Uterus (tissue), 4 donors: Measurements from ENCODE around the gene ZNF236. TPM values are rescaled to one million over a fixed set of nuclear protein-coding genes. Genes with fewer than 3 reads are reported as not detected.
A peak's percentile ranks its signal among the peaks of the same experiment; 100 is the strongest.

Experiments
- DNase-seq, 2 donors: peaks; one replicate each; pipeline ENCODE4 v3.0.0-alpha.2; 2019 to 2020
- H3K27ac ChIP-seq, 2 donors: fragments of 200-600 bp; sonication (generic); 1 replicate in 1 of 2; 2 replicates in 1 of 2; pipeline ENCODE4 v1.5.1; 2016 to 2018
- H3K27me3 ChIP-seq, 2 donors: fragments of 200-600 bp; sonication (generic); one replicate each; pipeline ENCODE4 v1.5.1; 2018 to 2019; ENCODE audit warnings: control low read depth in 1 of 2
- H3K36me3 ChIP-seq, 2 donors: fragments of 200-600 bp; sonication (generic); one replicate each; pipeline ENCODE4 v1.5.1; 2019; ENCODE audit warnings: control low read depth in 1 of 2
- H3K4me1 ChIP-seq, 2 donors: fragments of 200-600 bp; sonication (generic); one replicate each; pipeline ENCODE4 v1.5.1; 2018 to 2019; ENCODE audit warnings: control low read depth in 1 of 2
- H3K4me3 ChIP-seq, 2 donors: fragments of 200-600 bp; sonication (generic); 1 replicate in 1 of 2; 2 replicates in 1 of 2; pipeline ENCODE4 v1.5.1; 2018 to 2019; ENCODE audit warnings: mild to moderate bottlenecking in 1 of 2
- H3K9me3 ChIP-seq, 2 donors: fragments of 200-600 bp; sonication (generic); one replicate each; pipeline ENCODE4 v1.5.1; 2019; ENCODE audit warnings: control low read depth in 1 of 2
- CTCF ChIP-seq, 4 experiments: fragments of 200-600 bp in 2 of 4; fragments of 450-650 bp in 2 of 4; sonication (generic) in 2 of 4; IDR thresholded peaks; one replicate each; pipeline ENCODE4 v1.5.1; 2016 to 2019; ENCODE audit warnings: antibody characterized with exemption in 4 of 4, mild to moderate bottlenecking in 2 of 4, moderate library complexity in 1 of 4
- POLR2A ChIP-seq, 2 donors: fragments of 450-650 bp; IDR thresholded peaks; one replicate each; pipeline ENCODE4 v1.6.1; 2016; ENCODE audit warnings: antibody characterized with exemption in 2 of 2, mild to moderate bottlenecking in 1 of 2, moderate library complexity in 1 of 2
- intact Hi-C: fragments of 100-400 bp; cut with DNase I; formaldehyde crosslinking; loops from one replicate; pipeline ENCODE4 v1.15.1; 2023; ENCODE audit warnings: low total_unique reads
- total RNA-seq, 4 donors: library from RNA; depleted of rRNA in 3 of 4; stranded (reverse); fragments of >200 nt in 3 of 4; gene quantifications; one replicate each; pipeline versions ENCODE4 v1.1.0 to v1.2.4, GENCODE V29; 2014 to 2023
- donor health status: DM: yes; HTN: yes; CAD: no.

The ZNF236 gene
- total RNA-seq, 4 donors from 2014 or later, result 16.7 to 40.7 (median 22.9) TPM

GRCh38 chr18:76922107-76922506 lies 99.8 kb downstream of the ZNF236 start:
- intact Hi-C loops, result no loop called here
- no peak for DNase-seq

GRCh38 chr18:76923485-76924085 lies 101.2 kb downstream of the ZNF236 start:
- intact Hi-C loops, result no loop called here
- Histone ChIP-seq H3K27me3 (no peaks in the 10 kb centered on the region), H3K4me3 (no peak overlapping the region), H3K36me3 (no peaks in the 10 kb centered on the region), H3K27ac (no peak overlapping the region), H3K9me3 (no peaks in the 10 kb centered on the region), H3K4me1 (no peaks in the 10 kb centered on the region)
- TF ChIP-seq CTCF (IDR thresholded peaks at IDR 0.05) (peak in 2 of 4 experiments; percentile 5 to 38), POLR2A (IDR thresholded peaks at IDR 0.05) (no peak)
- no peak for DNase-seq

More at GRCh38 chr18:76922107-76922506, 99.8 kb downstream of the ZNF236 start:
- H3K36me3 ChIP-seq, result no peaks in the 10 kb centered on the region
- H3K4me1 ChIP-seq, result no peaks in the 10 kb centered on the region
- no peaks in the 10 kb centered on the region for H3K9me3 ChIP-seq
- H3K27ac ChIP-seq, result no peak overlapping the region
- H3K4me3 ChIP-seq, result no peak overlapping the region
- no peaks in the 10 kb centered on the region for H3K27me3 ChIP-seq
- TF ChIP-seq CTCF (IDR thresholded peaks at IDR 0.05) (peak in 1 of 4 experiments; percentile 29), POLR2A (IDR thresholded peaks at IDR 0.05) (no peak)

- Histone ChIP-seq H3K36me3 (no peaks in the 10 kb centered on the region), H3K4me3 (no peak overlapping the region), H3K27me3 (no peaks in the 10 kb centered on the region), H3K9me3 (no peaks in the 10 kb centered on the region), H3K4me1 (no peaks in the 10 kb centered on the region), H3K27ac (no peak overlapping the region)
- intact Hi-C loops, result no loop called here
- TF ChIP-seq CTCF (IDR thresholded peaks at IDR 0.05) (no peak), POLR2A (IDR thresholded peaks at IDR 0.05) (no peak)
- no peak for DNase-seq
Observed at GRCh38 chr18:76925501-76925900, 103.1 kb downstream of the ZNF236 start.

- no peaks in the 10 kb centered on the region for H3K27me3 ChIP-seq
- no peak overlapping the region for H3K27ac ChIP-seq
- no peaks in the 10 kb centered on the region for H3K4me1 ChIP-seq
- intact Hi-C loops, result no loop called here
- H3K36me3 ChIP-seq, result no peaks in the 10 kb centered on the region
- DNase-seq, result no peak
- H3K4me3 ChIP-seq, result no peak overlapping the region
- TF ChIP-seq CTCF (IDR thresholded peaks at IDR 0.05) (no peak), POLR2A (IDR thresholded peaks at IDR 0.05) (no peak)
- no peaks in the 10 kb centered on the region for H3K9me3 ChIP-seq
Observed at GRCh38 chr18:76927223-76927725, 104.9 kb downstream of the ZNF236 start.

GRCh38 chr18:76928179-76928868 lies 106.0 kb downstream of the ZNF236 start:
- no peak for DNase-seq
- TF ChIP-seq POLR2A (IDR thresholded peaks at IDR 0.05) (no peak), CTCF (IDR thresholded peaks at IDR 0.05) (no peak)
- no peaks in the 10 kb centered on the region for H3K36me3 ChIP-seq
- no peaks in the 10 kb centered on the region for H3K4me1 ChIP-seq
- no peaks in the 10 kb centered on the region for H3K9me3 ChIP-seq
- no peak overlapping the region for H3K27ac ChIP-seq
- no peaks in the 10 kb centered on the region for H3K27me3 ChIP-seq
- no peak overlapping the region for H3K4me3 ChIP-seq
- intact Hi-C loops, result no loop called here
